GM18870 (cell line): ENCODE measurements around the gene ING5.
"Not testable (repeated sequence)": the region's sequence is repeated elsewhere in the genome, so short reads cannot be mapped to it uniquely, and the experiment has no call there.

Experiments used
- ATAC-seq: cut with Tn5 transposase; IDR thresholded peaks from one replicate; pipeline ENCODE4 v1.9.1; 2021; ENCODE audit warnings: moderate library complexity; ENCODE audit not compliant: unreplicated experiment

Gene ING5

DNA sequence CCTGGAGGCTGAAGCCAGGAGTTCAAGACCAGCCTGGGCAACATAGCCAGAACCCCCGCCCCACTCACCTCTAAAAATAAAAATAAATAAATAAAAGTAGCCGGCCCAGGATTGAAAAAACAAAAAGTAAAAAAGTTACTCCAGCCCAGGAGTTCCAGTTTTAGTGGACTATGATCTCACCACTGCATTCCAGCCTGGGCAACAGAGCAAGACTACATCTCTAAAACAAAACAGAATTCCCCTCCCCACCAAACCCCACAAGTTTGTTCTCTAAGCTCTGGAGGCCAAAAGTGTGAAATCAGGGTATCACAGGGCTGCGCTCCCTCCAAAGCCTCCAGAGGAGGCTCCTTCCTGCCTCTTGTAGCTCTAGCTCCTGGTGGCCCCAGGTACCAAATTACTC, 34.3 kb downstream of the ING5 start:
- no peak for ATAC-seq

DNA sequence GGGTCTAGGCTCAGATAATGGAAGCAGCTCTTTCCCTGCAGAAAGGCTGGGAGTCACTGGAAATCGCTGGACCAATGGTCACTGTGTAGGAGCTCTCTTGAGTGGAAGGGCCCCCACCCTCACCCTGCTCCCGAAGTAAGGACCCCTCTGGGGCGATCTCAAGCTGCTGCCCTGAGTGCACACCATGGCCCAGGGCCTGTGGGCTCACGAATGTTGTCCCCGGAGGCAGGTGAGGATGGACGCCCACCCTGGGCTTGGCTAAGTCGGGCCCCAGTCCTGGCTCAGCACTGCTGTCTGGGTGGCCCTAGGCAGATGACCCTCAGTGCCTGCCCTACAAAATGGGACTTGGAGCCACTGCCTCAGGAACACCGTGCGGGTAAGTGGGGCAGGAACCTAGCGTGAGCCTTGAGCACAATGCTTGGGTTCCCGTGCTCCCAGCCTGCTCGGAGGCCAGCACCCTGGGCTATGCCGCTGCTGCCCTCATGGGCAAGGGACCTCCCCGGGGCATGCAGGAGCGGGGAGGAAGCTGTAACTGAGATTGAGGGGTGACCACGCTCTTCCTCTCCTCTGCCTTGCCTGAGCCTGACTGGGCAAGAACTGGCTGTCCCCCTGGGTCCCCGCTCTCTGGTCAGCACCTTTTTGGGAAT, 36.3 kb downstream of the ING5 start:
- no peak for ATAC-seq

DNA sequence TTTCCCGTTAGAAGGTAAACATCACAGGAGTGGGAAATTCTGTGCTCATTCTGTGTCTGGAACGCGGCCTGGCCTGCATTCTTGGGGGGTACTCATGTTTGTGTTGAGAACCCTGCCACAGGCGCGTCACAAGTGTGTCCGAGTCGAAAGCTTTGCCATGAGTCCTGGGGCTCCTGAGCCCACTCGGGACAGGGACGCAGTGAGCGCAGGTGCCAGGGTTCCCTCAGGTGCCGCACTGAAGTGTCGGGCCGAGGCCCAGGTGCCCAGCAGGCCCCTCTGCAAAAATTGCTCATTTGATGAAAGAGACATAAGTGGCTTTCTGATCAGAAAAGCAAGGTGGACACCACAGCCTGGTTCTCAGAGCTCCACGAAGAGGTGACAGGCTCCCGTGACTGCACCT, 37.3 kb downstream of the ING5 start:
- no peak for ATAC-seq

DNA sequence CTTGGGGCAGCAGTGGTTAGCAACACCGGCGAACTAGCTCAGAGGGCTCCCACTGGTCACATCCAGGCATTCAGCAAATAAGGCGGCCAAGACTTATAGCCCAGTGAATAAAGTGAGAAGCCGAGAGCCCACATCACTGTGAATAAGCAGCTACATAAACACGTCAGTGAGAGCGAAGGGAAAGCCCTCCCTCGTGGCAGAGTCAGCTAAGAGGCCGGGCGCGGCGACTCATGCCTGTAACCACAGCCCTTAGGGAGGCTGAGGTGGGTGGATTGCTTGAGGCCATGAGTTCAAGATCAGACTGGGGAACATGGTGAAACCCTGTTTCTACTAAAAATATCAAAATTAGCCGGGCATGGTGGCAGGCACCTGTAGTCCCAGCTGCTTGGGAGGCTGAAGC, 37.8 kb downstream of the ING5 start:
- ATAC-seq = no peak

GRCh38 chr2:241741016-241741415, 39.2 kb downstream of the ING5 start:
- no peak for ATAC-seq

DNA sequence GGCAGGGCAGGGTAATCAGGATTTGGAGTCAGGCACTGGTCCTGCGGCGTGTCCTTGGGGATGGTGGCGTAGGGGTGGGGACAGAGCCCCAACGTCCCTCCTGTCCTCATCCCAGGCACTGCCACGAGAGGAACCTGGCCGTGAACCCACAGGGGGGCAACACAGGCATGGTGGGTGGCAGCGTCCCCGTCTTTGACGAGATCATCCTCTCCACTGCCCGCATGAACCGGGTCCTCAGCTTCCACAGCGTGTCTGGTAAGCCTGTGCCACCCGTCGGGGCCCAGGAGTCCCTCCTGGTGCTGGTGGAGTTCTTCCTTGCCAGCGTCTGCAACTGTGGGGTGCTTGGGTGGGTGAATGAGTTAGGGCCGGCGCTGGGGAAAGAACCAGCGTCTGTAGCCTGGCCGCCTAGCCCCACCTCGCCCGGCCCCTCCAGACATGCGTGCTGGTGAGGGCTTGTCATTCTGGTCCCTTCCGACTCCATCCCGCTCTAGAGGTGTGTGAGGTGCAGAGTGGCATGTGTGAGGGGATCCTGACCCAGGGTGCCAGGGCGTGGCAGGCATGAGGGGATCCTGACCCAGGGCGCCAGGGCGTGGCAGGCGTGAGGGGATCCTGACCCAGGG, 40.6 kb downstream of the ING5 start:
- no peak for ATAC-seq

DNA sequence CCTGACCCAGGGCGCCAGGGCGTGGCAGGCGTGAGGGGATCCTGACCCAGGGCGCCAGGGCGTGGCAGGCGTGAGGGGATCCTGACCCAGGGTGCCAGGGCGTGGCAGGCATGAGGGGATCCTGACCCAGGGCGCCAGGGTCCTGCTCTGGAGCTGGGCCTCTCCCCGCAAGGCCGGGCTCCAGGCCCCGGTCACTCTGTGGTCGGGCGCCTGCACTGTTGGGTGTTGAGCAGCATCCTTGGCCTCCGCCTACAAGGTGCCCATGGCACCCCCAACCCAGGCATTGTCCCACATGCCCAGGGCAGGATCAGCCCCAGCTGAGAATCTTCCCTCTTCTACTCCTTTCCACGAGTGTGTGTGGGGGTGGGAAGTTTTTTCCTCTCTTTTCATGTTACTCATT, 41.2 kb downstream of the ING5 start:
- ATAC-seq = not testable (repeated sequence)

GRCh38 chr2:241743620-241744019, 41.8 kb downstream of the ING5 start:
- ATAC-seq = no peak

DNA sequence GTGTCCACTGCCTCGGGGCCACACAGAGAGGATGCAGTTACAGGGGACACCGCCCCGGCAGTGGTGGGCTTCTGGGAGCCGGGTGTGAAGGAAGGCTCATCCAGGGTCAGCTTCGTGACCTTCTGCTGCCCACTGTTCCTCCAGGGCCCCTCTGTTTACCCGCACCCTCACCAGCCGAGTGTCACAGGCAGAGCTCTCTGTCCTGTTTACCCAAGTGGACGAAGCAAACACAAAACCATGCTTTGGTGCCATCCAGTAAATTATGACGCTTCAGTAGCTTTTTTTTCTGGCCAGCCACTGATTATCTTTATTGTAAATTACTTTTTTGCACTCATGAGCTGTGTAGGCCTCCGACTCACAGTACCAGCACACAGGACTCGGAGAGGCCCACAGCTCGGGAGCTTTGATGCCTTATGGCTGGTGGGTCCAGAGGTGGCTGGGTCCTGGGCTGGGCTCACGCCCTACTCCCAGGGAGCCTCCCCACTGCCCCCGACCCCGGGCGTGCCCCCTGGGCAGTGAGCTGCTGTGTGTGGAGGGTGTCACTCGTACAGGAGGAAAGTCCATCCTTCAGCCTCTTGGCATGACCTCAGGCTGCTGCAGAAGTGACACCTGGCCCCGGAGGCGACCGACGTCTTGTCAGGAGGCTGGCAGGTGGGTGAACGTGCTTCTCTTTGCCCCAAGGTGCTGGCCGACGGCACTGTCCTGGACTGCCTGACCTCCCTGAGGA, 42.4 kb downstream of the ING5 start:
- no peak for ATAC-seq

DNA sequence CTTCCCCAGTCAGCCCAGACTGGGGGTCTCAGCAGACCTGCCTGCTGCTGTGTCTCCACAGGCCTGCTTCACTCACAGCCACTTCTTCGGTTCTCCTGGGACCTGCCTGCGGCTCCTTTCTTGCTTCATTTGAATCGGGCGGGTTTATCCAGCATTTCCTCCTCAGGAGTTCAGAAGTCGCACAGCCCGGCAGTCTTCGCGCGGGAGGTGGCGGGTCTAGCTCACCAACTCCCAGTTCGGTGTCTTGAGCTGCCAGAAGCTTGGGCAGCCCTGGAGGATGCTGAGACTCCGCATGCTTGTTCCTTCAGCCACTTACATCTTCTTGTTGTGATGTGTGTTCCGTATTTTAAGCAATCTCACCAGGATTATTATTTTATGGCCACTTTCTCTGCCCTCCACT, 43.4 kb downstream of the ING5 start:
- ATAC-seq = no peak

DNA sequence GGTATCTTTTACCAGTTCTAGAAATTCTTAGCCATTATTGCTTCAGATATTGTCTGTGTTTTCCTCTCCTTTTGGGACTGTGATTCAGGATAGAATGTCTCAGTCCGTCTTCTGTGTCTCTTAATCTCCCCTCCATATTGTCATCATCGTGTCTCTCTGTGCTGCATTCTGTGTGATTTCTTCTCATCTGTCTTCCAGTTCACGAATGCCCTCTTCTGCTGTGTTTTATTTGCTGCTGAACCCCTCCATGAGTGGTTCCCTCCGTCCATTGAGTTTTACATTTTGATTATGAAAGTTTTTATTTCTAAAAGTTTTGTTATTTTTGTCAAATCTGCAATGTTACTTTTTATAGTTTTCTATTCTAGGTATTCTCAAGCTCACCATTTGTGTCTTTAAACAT, 44.2 kb downstream of the ING5 start:
- no peak for ATAC-seq

GRCh38 chr2:241748468-241749256, 46.8 kb downstream of the ING5 start:
- ATAC-seq = no peak

DNA sequence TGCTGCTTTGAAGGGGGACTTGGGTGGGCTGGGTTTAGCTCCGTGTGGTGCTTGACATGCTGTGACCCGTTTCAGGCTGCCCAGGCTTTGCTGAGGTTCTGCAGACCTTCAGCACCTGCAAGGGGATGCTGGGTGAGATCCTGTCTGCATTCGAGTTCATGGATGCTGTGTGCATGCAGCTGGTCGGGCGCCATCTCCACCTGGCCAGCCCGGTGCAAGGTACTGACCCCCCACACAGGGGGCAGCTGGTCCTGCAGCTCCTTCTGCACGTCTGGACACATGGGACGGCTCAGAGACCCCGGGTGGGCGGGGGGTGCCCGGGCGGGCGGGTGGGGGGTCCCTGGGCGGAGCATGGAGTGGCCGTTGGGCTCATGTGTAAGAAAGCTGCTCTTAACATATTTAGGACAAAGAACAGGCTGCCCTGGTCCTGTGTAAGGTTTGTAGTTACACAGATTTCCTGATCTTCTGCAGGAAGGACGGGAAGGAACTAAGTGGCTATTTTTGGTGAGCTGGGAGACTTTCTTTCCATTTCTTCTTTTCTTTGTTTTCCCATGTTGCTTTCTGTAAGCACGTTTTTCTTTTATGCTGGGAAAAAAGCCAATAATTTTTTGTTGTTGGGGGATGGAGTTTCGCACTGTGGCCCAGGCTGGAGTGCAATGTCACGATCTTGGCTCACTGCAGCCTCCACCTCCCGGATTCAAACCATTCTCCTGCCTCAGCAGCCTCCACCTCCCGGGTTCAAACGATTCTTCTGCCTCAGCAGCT, 48.4 kb downstream of the ING5 start:
- ATAC-seq = no peak

GRCh38 chr2:241751152-241751551, 49.3 kb downstream of the ING5 start:
- ATAC-seq = no peak

DNA sequence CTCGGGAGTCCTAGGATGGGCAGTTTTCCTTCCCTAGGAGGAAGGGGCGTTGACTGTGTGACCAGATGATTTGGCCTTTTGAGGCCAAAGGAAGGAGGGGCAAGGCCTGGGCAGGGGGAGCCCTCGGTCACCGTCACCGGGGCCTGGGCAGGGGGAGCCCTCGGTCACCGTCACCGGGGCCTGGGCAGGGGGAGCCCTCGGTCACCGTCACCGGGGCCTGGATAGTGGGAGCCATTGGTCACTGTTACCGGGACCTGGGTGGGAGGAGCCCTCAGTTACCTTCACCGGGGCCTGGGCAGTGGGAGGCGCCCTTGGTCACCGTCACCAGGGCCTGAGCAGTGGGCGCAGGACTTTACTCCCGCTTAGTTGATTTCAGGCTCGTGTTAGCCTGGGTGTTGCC, 49.9 kb downstream of the ING5 start:
- no peak for ATAC-seq

DNA sequence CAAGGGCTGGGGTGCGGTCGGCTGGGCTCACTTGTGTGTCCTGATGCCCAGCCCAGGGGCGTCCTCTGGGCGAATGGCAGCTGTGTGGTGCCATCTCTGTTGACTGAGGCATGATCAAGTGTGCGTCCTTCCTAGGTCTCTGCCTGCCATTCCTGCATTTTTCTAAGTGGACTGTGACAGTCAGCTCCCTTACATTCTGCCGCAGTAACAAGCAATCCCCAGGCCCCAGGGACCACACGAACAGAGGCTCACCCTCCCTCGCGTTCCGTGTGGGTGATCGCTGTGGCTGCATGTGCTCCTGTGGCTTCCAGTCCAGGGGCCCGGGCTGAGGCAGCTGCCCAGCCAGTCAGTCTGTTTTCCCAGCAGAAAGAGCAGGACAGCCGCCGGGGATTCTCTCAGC, 50.4 kb downstream of the ING5 start:
- ATAC-seq = no peak

DNA sequence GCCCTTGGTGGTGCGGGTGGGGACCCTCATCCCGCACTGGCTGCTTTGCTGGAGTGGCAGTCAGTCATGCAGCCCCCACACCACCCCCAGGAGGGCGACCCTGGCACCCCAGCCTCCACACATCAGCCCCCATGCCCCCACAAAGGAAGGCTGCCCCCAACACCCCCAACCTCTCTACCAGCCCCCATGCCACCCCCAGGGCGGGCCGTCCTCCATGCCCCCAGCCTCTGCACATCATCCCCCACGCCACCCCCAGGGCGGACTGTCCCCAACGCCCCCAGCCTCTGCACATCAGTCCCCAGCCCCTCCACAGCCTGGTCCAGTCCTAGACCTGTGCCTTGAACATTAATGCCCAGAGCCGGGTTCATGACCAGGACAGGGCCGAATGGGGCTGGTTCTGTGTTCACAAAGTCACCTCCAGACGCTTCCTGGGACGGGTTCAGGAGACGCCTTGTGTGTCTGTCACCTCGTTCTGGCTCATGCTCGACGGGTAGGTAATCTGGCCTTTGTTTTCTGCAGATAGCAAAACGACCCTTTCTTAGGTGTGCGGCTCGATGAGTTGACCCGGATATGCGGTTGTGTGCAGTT, 50.9 kb downstream of the ING5 start:
- no peak for ATAC-seq

DNA sequence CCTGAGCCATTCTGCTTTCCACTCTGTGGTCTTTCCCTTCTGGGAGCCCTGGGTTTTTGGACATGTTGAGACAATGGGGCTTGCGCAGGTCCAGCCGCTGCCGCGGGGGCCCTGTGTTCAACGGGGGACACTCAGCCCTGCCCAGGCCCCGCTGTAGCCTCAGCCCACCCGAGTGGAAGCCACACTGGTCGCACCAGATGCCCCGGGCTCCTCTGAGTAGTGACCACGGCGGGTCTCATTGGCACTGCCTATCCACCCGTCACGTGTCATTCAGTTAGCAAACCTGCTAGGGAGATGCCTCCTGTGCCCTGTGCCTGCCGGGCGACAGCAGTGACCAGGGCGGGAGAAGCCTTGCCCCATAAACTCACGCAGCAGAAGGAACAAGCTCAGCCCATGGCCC, 51.7 kb downstream of the ING5 start:
- no peak for ATAC-seq

DNA sequence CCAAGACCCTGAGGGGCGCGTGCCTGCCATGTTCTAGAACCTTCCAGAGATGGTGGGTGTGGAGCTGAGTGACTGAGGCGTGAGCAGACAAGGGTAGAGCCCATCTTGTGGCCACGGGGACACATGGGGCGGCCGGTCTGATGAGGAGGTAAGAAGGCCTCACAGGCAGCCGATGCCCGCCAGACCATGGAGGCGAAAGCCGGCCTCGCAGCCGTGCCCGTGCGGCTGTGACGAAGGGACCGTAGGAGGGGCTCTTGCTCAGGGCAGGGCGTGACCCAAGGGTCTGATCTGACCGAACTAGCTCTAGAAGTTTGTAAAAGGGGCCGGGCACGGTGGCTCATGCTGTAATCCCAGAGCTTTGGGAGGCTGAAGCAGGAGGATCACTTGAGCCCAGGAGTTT, 52.2 kb downstream of the ING5 start:
- no peak for ATAC-seq

GRCh38 chr2:241755166-241755565, 53.3 kb downstream of the ING5 start:
- ATAC-seq = no peak

GRCh38 chr2:241755777-241756176, 53.9 kb downstream of the ING5 start:
- no peak for ATAC-seq
